ACHN (cell line): ENCODE results near the gene ALB.

Source experiments
- DNase-seq: peaks from one replicate; pipeline ENCODE4 v3.0.0-alpha.2; 2015
- in situ Hi-C: cut with HindIII; loops from 2 replicates; pipeline ENCODE4 v1.10.0; 2017; ENCODE audit warnings: low sequenced_read_pairs, low pct_ligation_motif_present, low pct_unique_long_range_greater_than_20kb

The ALB gene

DNA sequence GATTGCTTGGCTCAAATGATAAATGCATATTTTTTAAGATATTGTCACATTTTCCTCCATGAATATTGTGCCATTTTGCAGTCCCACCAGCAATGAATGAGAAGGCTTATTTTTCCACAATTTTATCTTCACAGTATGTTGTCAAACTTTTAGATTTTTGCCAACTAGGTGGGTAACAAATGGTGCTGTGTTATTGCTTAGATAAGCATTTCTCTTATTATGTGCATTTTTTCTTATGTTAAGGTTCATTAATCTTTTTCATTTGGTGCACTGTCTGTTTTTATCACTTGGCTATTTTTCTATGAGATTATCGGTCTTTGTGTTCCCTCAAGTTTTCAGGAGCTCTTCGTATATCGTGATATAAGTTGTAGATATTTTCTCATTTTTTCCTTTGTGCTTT lies 64.1 kb downstream of the ALB start:
- in situ Hi-C loops: no loop called here
- no peak for DNase-seq

GRCh38 chr4:73470728-73471127 lies 66.6 kb downstream of the ALB start:
- in situ Hi-C loops: no loop called here
- no peak for DNase-seq
